Keratinocyte (primary cell): ENCODE measurements around the gene MYMK. TPM values are rescaled to one million over a fixed set of nuclear protein-coding genes. Genes with fewer than 3 reads are reported as not detected.

Experiments
- DNase-seq: peaks from one replicate; pipeline ENCODE4 v3.0.0-alpha.2; 2011; ENCODE audit warnings: low read depth, missing footprints, low spot score
- FAIRE-seq: peaks from 2 replicates; lab custom pipeline; 2011; peaks lifted over from hg19 to GRCh38; lab: Jason Lieb, UNC
- H2AFZ ChIP-seq: 2 replicates; pipeline ENCODE4 v1.6.0; 2012; ENCODE audit warnings: low read length, control low read depth, inconsistent platforms; ENCODE audit not compliant: control insufficient read depth
- H3K27ac ChIP-seq: 2 replicates; pipeline ENCODE4 v1.5.1; 2011; ENCODE audit warnings: low read length; ENCODE audit not compliant: control insufficient read depth, insufficient read depth
- H3K27me3 ChIP-seq: 3 replicates; pipeline ENCODE4 v1.6.0; 2011; ENCODE audit warnings: low read length; ENCODE audit not compliant: control insufficient read depth, insufficient read depth; ENCODE audit errors: extremely low read depth
- H3K36me3 ChIP-seq, 2 experiments: 2 replicates in 1 of 2; 3 replicates in 1 of 2; pipeline ENCODE4 v1.5.1; 2011; ENCODE audit warnings: low read length in 2 of 2, mild to moderate bottlenecking in 1 of 2; ENCODE audit not compliant: control insufficient read depth in 2 of 2, insufficient read depth in 2 of 2; ENCODE audit errors: extremely low read depth in 1 of 2
- H3K4me1 ChIP-seq: 3 replicates; pipeline ENCODE4 v1.5.1; 2011; ENCODE audit warnings: low read length; ENCODE audit not compliant: control insufficient read depth, insufficient read depth; ENCODE audit errors: extremely low read depth
- H3K4me2 ChIP-seq: 3 replicates; pipeline ENCODE4 v1.6.0; 2011; ENCODE audit warnings: low read depth, low read length; ENCODE audit not compliant: control insufficient read depth, insufficient read depth; ENCODE audit errors: extremely low read depth
- H3K4me3 ChIP-seq, 3 experiments: fragments of 200-600 bp in 1 of 3; sonication (generic) in 1 of 3; 2 replicates in 2 of 3; 3 replicates in 1 of 3; pipeline ENCODE4 v1.5.1; 2011 to 2016; ENCODE audit warnings: low read length in 3 of 3, mild to moderate bottlenecking in 3 of 3, control low read depth in 2 of 3, inconsistent platforms in 1 of 3, low read depth in 1 of 3, mixed read lengths in 1 of 3, mixed run types in 1 of 3, moderate library complexity in 1 of 3; ENCODE audit not compliant: control insufficient read depth in 2 of 3, insufficient read depth in 2 of 3; ENCODE audit errors: extremely low read depth in 1 of 3
- H3K79me2 ChIP-seq: 2 replicates; pipeline ENCODE4 v1.6.0; 2012; ENCODE audit warnings: low read length; ENCODE audit not compliant: control insufficient read depth, insufficient read depth
- H3K9ac ChIP-seq: 3 replicates; pipeline ENCODE4 v1.6.0; 2011; ENCODE audit warnings: low read length; ENCODE audit not compliant: control insufficient read depth, insufficient read depth; ENCODE audit errors: extremely low read depth
- H3K9me1 ChIP-seq: 3 replicates; pipeline ENCODE4 v1.6.0; 2011; ENCODE audit warnings: low read length; ENCODE audit not compliant: control insufficient read depth, insufficient read depth; ENCODE audit errors: extremely low read depth
- H3K9me3 ChIP-seq: 2 replicates; pipeline ENCODE4 v1.5.1; 2012; ENCODE audit warnings: low read depth, low read length; ENCODE audit not compliant: control insufficient read depth
- H4K20me1 ChIP-seq: 3 replicates; pipeline ENCODE4 v1.6.0; 2011; ENCODE audit warnings: low read length; ENCODE audit not compliant: control insufficient read depth, insufficient read depth; ENCODE audit errors: extremely low read depth
- EZH2 ChIP-seq: IDR thresholded peaks from one replicate; pipeline ENCODE4 v1.6.1; 2012; ENCODE audit warnings: inconsistent platforms, mild to moderate bottlenecking, low read length, moderate library complexity
- dilution Hi-C: fragments of 300-500 bp; cut with MboI; formaldehyde crosslinking; loops from one replicate; pipeline ENCODE4 v1.7.0; 2020; ENCODE audit warnings: low sequenced_read_pairs; ENCODE audit not compliant: extremely low pct_ligation_motif_present
- polyA minus RNA-seq, 3 experiments: library from RNA; depleted of rRNA, polyadenylated mRNA; stranded (reverse); fragments of >200 nt; gene quantifications; 1 replicate in 1 of 3; 2 replicates in 1 of 3; 3 replicates in 1 of 3; pipeline ENCODE4 v1.2.3, GENCODE V29; 2011
- polyA plus RNA-seq, 5 experiments: library from polyadenylated mRNA; depleted of rRNA in 3 of 5; stranded (reverse) in 3 of 5; stranded (forward) in 1 of 5; unstranded in 1 of 5; fragments of >200 nt; gene quantifications; 1 replicate in 1 of 5; 2 replicates in 3 of 5; 3 replicates in 1 of 5; pipeline versions ENCODE4 v1.2.1 to v1.2.3, GENCODE V29; 2011 to 2012; ENCODE audit warnings: missing spikeins in 2 of 5, low read depth in 1 of 5, low replicate concordance in 1 of 5
- TF ChIP-seq, protein P1 (sequence below), 3 experiments: IDR thresholded peaks in 1 of 3; conservative IDR thresholded peaks in 1 of 3; optimal IDR thresholded peaks in 1 of 3; 2 replicates in 2 of 3; 3 replicates in 1 of 3; pipeline versions ENCODE3 to v1.5.1; 2011; ENCODE audit warnings: low read length in 3 of 3, mild to moderate bottlenecking in 3 of 3, moderate library complexity in 2 of 3, control low read depth in 1 of 3, inconsistent platforms in 1 of 3; ENCODE audit not compliant: insufficient read depth in 2 of 3; ENCODE audit errors: extremely low read depth in 1 of 3

MYMK gene, protein sequence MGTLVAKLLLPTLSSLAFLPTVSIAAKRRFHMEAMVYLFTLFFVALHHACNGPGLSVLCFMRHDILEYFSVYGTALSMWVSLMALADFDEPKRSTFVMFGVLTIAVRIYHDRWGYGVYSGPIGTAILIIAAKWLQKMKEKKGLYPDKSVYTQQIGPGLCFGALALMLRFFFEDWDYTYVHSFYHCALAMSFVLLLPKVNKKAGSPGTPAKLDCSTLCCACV
- polyA plus RNA-seq (not detected in 3 replicates), polyA minus RNA-seq (not detected in 3 replicates)
- polyA plus RNA-seq (2011; ENCODE audit: low read depth), result not detected
- not detected in 2 replicates for polyA plus RNA-seq (2011; cell fraction: cytosol; rRNA removed)
- polyA plus RNA-seq (2011; cell fraction: nucleus; rRNA removed), result not detected in 2 replicates
- not detected in 2 replicates for polyA plus RNA-seq (2012; ENCODE audit: low replicate concordance)
- polyA minus RNA-seq (2011; cell fraction: cytosol; rRNA and poly(A)+ RNA removed), result not detected
- not detected in 2 replicates for polyA minus RNA-seq (2011; cell fraction: nucleus; rRNA and poly(A)+ RNA removed)

DNA sequence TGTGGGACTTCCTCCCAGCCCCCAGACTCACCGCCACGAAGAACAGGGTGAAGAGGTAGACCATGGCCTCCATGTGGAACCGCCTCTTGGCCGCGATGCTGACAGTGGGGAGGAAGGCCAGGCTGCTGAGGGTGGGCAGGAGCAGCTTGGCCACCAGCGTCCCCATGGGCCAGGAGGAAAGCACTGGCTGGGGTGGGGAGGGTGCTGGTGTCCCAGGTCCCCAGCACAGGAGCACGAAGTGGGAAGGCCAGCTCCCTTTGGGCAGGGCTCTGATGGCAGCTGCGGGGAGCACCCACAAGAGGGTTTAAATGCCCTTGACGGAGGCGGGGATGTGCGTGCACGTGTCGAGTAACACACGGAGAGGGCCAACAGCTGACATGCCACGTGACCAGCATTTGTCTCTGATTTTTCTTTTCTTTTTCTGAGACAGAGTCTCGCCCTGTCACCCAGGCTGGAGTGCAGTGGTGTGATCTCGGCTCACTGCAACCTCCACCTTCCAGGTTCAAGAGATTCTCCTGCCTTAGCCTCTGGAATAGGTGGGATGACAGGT is at the start of gene MYMK:
Gene MYMK (minus strand): TSS at position 281 of the 550 bp plus-strand sequence. CDS start 115 bp downstream, at position 166.
- Histone ChIP-seq H3K9me1 (no peaks in the 10 kb centered on the region), H3K4me1 (no peaks in the 10 kb centered on the region), H3K79me2 (no peaks in the 10 kb centered on the region), H4K20me1 (no peaks in the 10 kb centered on the region), H3K27ac (no peak within 1 kb of the TSS), H3K4me2 (no peak within 1 kb of the TSS), H3K9me3 (no peaks in the 10 kb centered on the region), H2AFZ (no peak within 1 kb of the TSS), H3K4me3 (no peak within 1 kb of the TSS), H3K9ac (no peak within 1 kb of the TSS), H3K27me3 (peaks cover 62% of the 10 kb centered on the region), H3K36me3 (no peaks in the 10 kb centered on the region)
- dilution Hi-C loops, result no loop called here
- no peak for FAIRE-seq
- no peak for DNase-seq
- TF ChIP-seq, protein P1, sequence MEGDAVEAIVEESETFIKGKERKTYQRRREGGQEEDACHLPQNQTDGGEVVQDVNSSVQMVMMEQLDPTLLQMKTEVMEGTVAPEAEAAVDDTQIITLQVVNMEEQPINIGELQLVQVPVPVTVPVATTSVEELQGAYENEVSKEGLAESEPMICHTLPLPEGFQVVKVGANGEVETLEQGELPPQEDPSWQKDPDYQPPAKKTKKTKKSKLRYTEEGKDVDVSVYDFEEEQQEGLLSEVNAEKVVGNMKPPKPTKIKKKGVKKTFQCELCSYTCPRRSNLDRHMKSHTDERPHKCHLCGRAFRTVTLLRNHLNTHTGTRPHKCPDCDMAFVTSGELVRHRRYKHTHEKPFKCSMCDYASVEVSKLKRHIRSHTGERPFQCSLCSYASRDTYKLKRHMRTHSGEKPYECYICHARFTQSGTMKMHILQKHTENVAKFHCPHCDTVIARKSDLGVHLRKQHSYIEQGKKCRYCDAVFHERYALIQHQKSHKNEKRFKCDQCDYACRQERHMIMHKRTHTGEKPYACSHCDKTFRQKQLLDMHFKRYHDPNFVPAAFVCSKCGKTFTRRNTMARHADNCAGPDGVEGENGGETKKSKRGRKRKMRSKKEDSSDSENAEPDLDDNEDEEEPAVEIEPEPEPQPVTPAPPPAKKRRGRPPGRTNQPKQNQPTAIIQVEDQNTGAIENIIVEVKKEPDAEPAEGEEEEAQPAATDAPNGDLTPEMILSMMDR (optimal IDR thresholded peaks at IDR 0.05 in 1 of 3, IDR thresholded peaks at IDR 0.05 in 1 of 3, conservative IDR thresholded peaks at IDR 0.05 in 1 of 3; ENCODE audit: extremely low read depth in 1 of 3, insufficient read depth in 2 of 3, low read length in 3 of 3), result no peak
- TF ChIP-seq EZH2, result no peak

DNA sequence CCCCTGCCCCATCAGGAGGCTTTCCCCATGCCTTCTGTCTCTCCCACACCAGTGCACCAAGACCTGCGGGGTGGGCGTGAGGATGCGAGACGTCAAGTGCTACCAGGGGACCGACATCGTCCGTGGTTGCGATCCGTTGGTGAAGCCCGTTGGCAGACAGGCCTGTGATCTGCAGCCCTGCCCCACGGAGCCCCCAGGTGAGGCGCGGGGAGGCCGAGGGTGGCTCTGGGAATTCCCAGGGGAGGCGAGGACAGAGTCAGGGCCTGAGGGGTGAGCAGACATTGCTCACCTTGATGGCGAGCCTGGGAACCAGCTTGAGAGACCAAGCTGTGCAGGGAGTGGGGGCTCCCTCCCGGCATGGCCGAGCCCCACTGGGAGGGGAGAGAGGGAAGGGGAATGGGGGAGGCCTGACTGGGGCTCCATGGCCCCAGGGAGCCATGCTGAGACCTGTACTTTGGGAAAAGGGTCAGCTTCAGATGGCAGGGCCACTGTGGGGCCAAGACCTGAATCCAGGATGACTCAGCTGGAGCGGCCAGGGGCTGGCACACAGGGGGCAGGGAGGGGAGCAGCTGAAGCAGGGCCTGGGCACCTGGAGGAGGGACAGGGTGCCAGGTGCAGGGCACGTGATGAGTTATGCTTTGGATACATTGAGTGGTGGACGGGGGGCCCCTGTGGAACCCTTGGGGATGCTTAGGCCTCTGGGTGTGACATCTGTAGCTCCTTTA is 49.2 kb upstream of the MYMK start:
- Histone ChIP-seq H3K79me2 (no peaks in the 10 kb centered on the region), H3K4me2 (no peak overlapping the region), H3K9ac (no peak overlapping the region), H3K9me3 (no peaks in the 10 kb centered on the region), H3K27me3 (peaks cover 19% of the 10 kb centered on the region), H2AFZ (no peak overlapping the region), H3K4me1 (no peaks in the 10 kb centered on the region), H4K20me1 (no peaks in the 10 kb centered on the region), H3K4me3 (no peak overlapping the region), H3K36me3 (no peaks in the 10 kb centered on the region), H3K9me1 (no peaks in the 10 kb centered on the region), H3K27ac (no peak overlapping the region)
- no peak for TF ChIP-seq EZH2
- TF ChIP-seq, protein P1 (optimal IDR thresholded peaks at IDR 0.05 in 1 of 3, IDR thresholded peaks at IDR 0.05 in 1 of 3, conservative IDR thresholded peaks at IDR 0.05 in 1 of 3; ENCODE audit: extremely low read depth in 1 of 3, insufficient read depth in 2 of 3, low read length in 3 of 3), result no peak
- DNase-seq (no peak), FAIRE-seq (no peak)
- dilution Hi-C loops, result no loop called here
